HepG2 (cell line): ENCODE measurements around the gene HOXA6. TPM values are rescaled to one million over a fixed set of nuclear protein-coding genes. Genes with fewer than 3 reads are reported as not detected.
A peak's percentile ranks its signal among the peaks of the same experiment; 100 is the strongest.

Experiments used
- ADNP ChIP-seq: sonication (generic); formaldehyde crosslinking; IDR thresholded peaks from 2 replicates; pipeline ENCODE4 v1.4.0; 2020; ENCODE audit warnings: missing genetic modification reagents
- BRD4 ChIP-seq: sonication (generic); formaldehyde crosslinking; IDR thresholded peaks from 2 replicates; pipeline ENCODE4 v1.4.0; 2020; ENCODE audit warnings: missing genetic modification reagents
- E2F2 ChIP-seq: sonication (generic); formaldehyde crosslinking; IDR thresholded peaks from 2 replicates; pipeline ENCODE4 v1.4.0; 2020; ENCODE audit warnings: missing genetic modification reagents, borderline replicate concordance
- MIXL1 ChIP-seq: IDR thresholded peaks from 2 replicates; pipeline ENCODE4 v1.6.1; 2016
- MXD4 ChIP-seq: IDR thresholded peaks from 2 replicates; pipeline ENCODE4 v1.6.1; 2016; ENCODE audit warnings: mild to moderate bottlenecking, missing biosample characterization, missing genetic modification reagents
- NFAT5 ChIP-seq: sonication (generic); formaldehyde crosslinking; IDR thresholded peaks from 2 replicates; pipeline ENCODE4 v1.4.0; 2020; ENCODE audit warnings: missing genetic modification reagents
- NFIC ChIP-seq: IDR thresholded peaks from 2 replicates; pipeline ENCODE4 v1.6.1; 2012; ENCODE audit warnings: mild to moderate bottlenecking, low read length, inconsistent platforms
- NFKB2 ChIP-seq: sonication (generic); formaldehyde crosslinking; IDR thresholded peaks from 2 replicates; pipeline ENCODE4 v1.4.0; 2020; ENCODE audit warnings: missing genetic modification reagents, borderline replicate concordance
- PHF20 ChIP-seq: sonication (generic); formaldehyde crosslinking; IDR thresholded peaks from 2 replicates; pipeline ENCODE4 v1.5.0; 2020; ENCODE audit warnings: mild to moderate bottlenecking, missing genetic modification reagents
- RFXAP ChIP-seq: sonication (generic); formaldehyde crosslinking; IDR thresholded peaks from 2 replicates; pipeline ENCODE4 v1.4.0; 2020; ENCODE audit warnings: missing genetic modification reagents, borderline replicate concordance
- SKI ChIP-seq: fragments of 450-650 bp; IDR thresholded peaks from one replicate; pipeline ENCODE4 v1.6.1; 2018; ENCODE audit warnings: mild to moderate bottlenecking; ENCODE audit not compliant: partially characterized antibody
- ZNF24 ChIP-seq: fragments of 450-650 bp; IDR thresholded peaks from 2 replicates; pipeline ENCODE4 v1.6.1; 2017; ENCODE audit warnings: antibody characterized with exemption, mild to moderate bottlenecking
- ZNF317 ChIP-seq: sonication (generic); formaldehyde crosslinking; IDR thresholded peaks from 2 replicates; pipeline ENCODE4 v1.5.0; 2020; ENCODE audit warnings: mild to moderate bottlenecking, missing genetic modification reagents
- ZNF468 ChIP-seq: sonication (generic); formaldehyde crosslinking; IDR thresholded peaks from 2 replicates; pipeline ENCODE4 v1.8.0; 2022; ENCODE audit warnings: mild to moderate bottlenecking, moderate library complexity, missing genetic modification reagents
- ZNF510 ChIP-seq: sonication (generic); formaldehyde crosslinking; IDR thresholded peaks from 2 replicates; pipeline ENCODE4 v1.4.0; 2020; ENCODE audit warnings: low read depth, mild to moderate bottlenecking, missing genetic modification reagents
- ZNF543 ChIP-seq: sonication (generic); formaldehyde crosslinking; IDR thresholded peaks from 2 replicates; pipeline ENCODE4 v1.4.0; 2020; ENCODE audit warnings: mild to moderate bottlenecking, missing genetic modification reagents
- ZNF558 ChIP-seq: sonication (generic); formaldehyde crosslinking; IDR thresholded peaks from 2 replicates; pipeline ENCODE4 v1.9.0; 2022; ENCODE audit warnings: mild to moderate bottlenecking, missing genetic modification reagents, borderline replicate concordance
- ZNF746 ChIP-seq: sonication (generic); formaldehyde crosslinking; IDR thresholded peaks from 2 replicates; pipeline ENCODE4 v1.8.0; 2022; ENCODE audit warnings: mild to moderate bottlenecking, missing genetic modification reagents
- ZNF781 ChIP-seq: sonication (generic); formaldehyde crosslinking; IDR thresholded peaks from 2 replicates; pipeline ENCODE4 v1.5.1; 2020; ENCODE audit warnings: borderline replicate concordance, mild to moderate bottlenecking, missing genetic modification reagents; ENCODE audit errors: not compliant biosample characterization
- ZNF891 ChIP-seq: sonication (generic); formaldehyde crosslinking; IDR thresholded peaks from 2 replicates; pipeline ENCODE4 v1.5.0; 2020; ENCODE audit warnings: mild to moderate bottlenecking, missing genetic modification reagents
- ZXDC ChIP-seq: sonication (generic); formaldehyde crosslinking; IDR thresholded peaks from 2 replicates; pipeline ENCODE4 v1.5.0; 2020; ENCODE audit warnings: mild to moderate bottlenecking, missing genetic modification reagents
- polyA plus RNA-seq, 8 experiments: library from polyadenylated mRNA; depleted of rRNA in 3 of 8; stranded (reverse) in 7 of 8; unstranded in 1 of 8; fragments of >200 nt; fragmentation: Illumina TruSeq in 4 of 8; extraction: Trizol in 4 of 8; gene quantifications; 2 replicates each; pipeline versions ENCODE4 v1.2.1 to v1.2.3, GENCODE V29; 2011 to 2016; ENCODE audit warnings: low read depth in 4 of 8, missing spikeins in 1 of 8, mixed read lengths in 1 of 8; ENCODE audit not compliant: insufficient read depth in 1 of 8
- total RNA-seq, 5 experiments: library from RNA; depleted of rRNA; stranded (reverse); fragments of >200 nt; fragmentation: Illumina TruSeq; extraction: Trizol; gene quantifications; 2 replicates each; pipeline ENCODE4 v1.2.3, GENCODE V29; 2016; ENCODE audit warnings: low read depth in 1 of 5
- TF ChIP-seq, protein P1 (sequence below): sonication (generic); formaldehyde crosslinking; IDR thresholded peaks from 2 replicates; pipeline ENCODE4 v1.4.0; 2020; ENCODE audit warnings: missing genetic modification reagents

The HOXA6 gene
- total and polyA plus RNA-seq, 2 of the 13 experiments (the other 11 are each of a cell fraction or from before 2014, with no cell fraction given) = 1.3 to 1.5 TPM

- no peak for TF ChIP-seq NFAT5 (CRISPR knock-in tag)
- TF ChIP-seq BRD4 (CRISPR knock-in tag) = peak; percentile 38; the same call in 1 of the 2 replicates
- no peak for TF ChIP-seq MXD4
- peak; percentile 23; the same call in 1 of the 2 replicates for TF ChIP-seq PHF20
- no peak for TF ChIP-seq ZNF558
- no peak for TF ChIP-seq NFIC
- no peak for TF ChIP-seq ADNP (CRISPR knock-in tag)
- TF ChIP-seq ZNF891 (CRISPR knock-in tag) = peak; percentile 40
- no peak for TF ChIP-seq ZNF510 (CRISPR knock-in tag)
- peak; percentile 61; the same call in 1 of the 2 replicates for TF ChIP-seq ZNF317
- TF ChIP-seq MIXL1 (CRISPR knock-in tag) = no peak
- no peak for TF ChIP-seq ZNF543 (CRISPR knock-in tag)
- TF ChIP-seq SKI = peak; percentile 76
- TF ChIP-seq E2F2 (CRISPR knock-in tag) = no peak
- peak; percentile 70 for TF ChIP-seq ZXDC (CRISPR knock-in tag)
- TF ChIP-seq, protein P1, sequence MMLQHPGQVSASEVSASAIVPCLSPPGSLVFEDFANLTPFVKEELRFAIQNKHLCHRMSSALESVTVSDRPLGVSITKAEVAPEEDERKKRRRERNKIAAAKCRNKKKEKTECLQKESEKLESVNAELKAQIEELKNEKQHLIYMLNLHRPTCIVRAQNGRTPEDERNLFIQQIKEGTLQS = no peak
- no peak for TF ChIP-seq ZNF468 (CRISPR knock-in tag)
- TF ChIP-seq ZNF24 = no peak
- no peak for TF ChIP-seq RFXAP (CRISPR knock-in tag)
- TF ChIP-seq ZNF781 (CRISPR knock-in tag) = peak; percentile 79
- TF ChIP-seq NFKB2 = peak; percentile 19; the same call in 1 of the 2 replicates
- TF ChIP-seq ZNF746 (CRISPR knock-in tag) = no peak
Observed at GRCh38 chr7:27150568-27151340, 3.2 kb upstream of the HOXA6 start (continued).
